Left ventricle myocardium inferior (tissue), 1 donor: ENCODE results near the gene FYB2. TPM values are rescaled to one million over a fixed set of nuclear protein-coding genes. Genes with fewer than 3 reads are reported as not detected.

Experiments
- DNase-seq: peaks from one replicate; pipeline ENCODE4 v3.0.0-alpha.2; 2020
- H3K27ac ChIP-seq: fragments of 200-600 bp; replicated peaks from 2 replicates; pipeline ENCODE4 v1.8.0; 2021
- H3K27me3 ChIP-seq: fragments of 200-600 bp; 2 replicates; pipeline ENCODE4 v1.8.0; 2021; ENCODE audit warnings: low read depth
- H3K36me3 ChIP-seq: fragments of 200-600 bp; 2 replicates; pipeline ENCODE4 v1.8.0; 2021
- H3K4me1 ChIP-seq: fragments of 200-600 bp; 2 replicates; pipeline ENCODE4 v1.8.0; 2021
- H3K4me3 ChIP-seq: fragments of 200-600 bp; 2 replicates; pipeline ENCODE4 v1.8.0; 2021; ENCODE audit warnings: mild to moderate bottlenecking, moderate library complexity
- H3K9me3 ChIP-seq: fragments of 200-600 bp; replicated peaks from 2 replicates; pipeline ENCODE4 v1.8.0; 2021
- CTCF ChIP-seq: fragments of 200-600 bp; IDR thresholded peaks from 2 replicates; pipeline ENCODE4 v1.8.0; 2021; ENCODE audit warnings: antibody characterized with exemption, mild to moderate bottlenecking, borderline replicate concordance
- intact Hi-C: fragments of 100-400 bp; cut with micrococcal nuclease; formaldehyde crosslinking; loops from one replicate; pipeline ENCODE4 v1.11.0; 2022
- total RNA-seq: library from RNA; stranded (reverse); fragmentation: NEBNext Ultra II Directional; extraction: Animal tissue kit (Norgen Biotek cat#: 25700); gene quantifications from one replicate; pipeline ENCODE4 v1.2.1, GENCODE V29; 2021
- donor health status: DM: no; HTN: yes; CAD: no; lungs with severe emphysema.

The FYB2 gene
- total RNA-seq, 1 donor from 2014 or later, result 5.7 TPM

- no peaks in the 10 kb centered on the region for H3K9me3 ChIP-seq
- H3K4me3 ChIP-seq, result no peak overlapping the region
- peaks cover 21% of the 10 kb centered on the region for H3K4me1 ChIP-seq
- DNase-seq, result no peak
- TF ChIP-seq CTCF, result no peak
- peak overlapping the region; percentile 15 for H3K27ac ChIP-seq
- no peaks in the 10 kb centered on the region for H3K27me3 ChIP-seq
- peaks cover 6% of the 10 kb centered on the region for H3K36me3 ChIP-seq
- intact Hi-C loops, result no loop called here
Measured at GRCh38 chr1:56688522-56689026, 130.6 kb downstream of the FYB2 start.

- H3K9me3 ChIP-seq, result no peaks in the 10 kb centered on the region
- DNase-seq, result no peak
- intact Hi-C loops, result no loop called here
- H3K27me3 ChIP-seq, result no peaks in the 10 kb centered on the region
- TF ChIP-seq CTCF, result no peak
- H3K36me3 ChIP-seq, result no peaks in the 10 kb centered on the region
- peaks cover 30% of the 10 kb centered on the region for H3K4me1 ChIP-seq
- peak overlapping the region; percentile 20 for H3K27ac ChIP-seq
- no peak overlapping the region for H3K4me3 ChIP-seq
Measured at GRCh38 chr1:56686169-56686568, 133.0 kb downstream of the FYB2 start.

- no peak for DNase-seq
- no peaks in the 10 kb centered on the region for H3K36me3 ChIP-seq
- H3K4me1 ChIP-seq, result peaks cover 30% of the 10 kb centered on the region
- TF ChIP-seq CTCF, result no peak
- no peaks in the 10 kb centered on the region for H3K9me3 ChIP-seq
- H3K4me3 ChIP-seq, result no peak overlapping the region
- intact Hi-C loops, result no loop called here
- no peaks in the 10 kb centered on the region for H3K27me3 ChIP-seq
- H3K27ac ChIP-seq, result no peak overlapping the region
Measured at GRCh38 chr1:56683569-56683968, 135.6 kb downstream of the FYB2 start.

GRCh38 chr1:56676571-56677035 lies 142.6 kb downstream of the FYB2 start:
- Histone ChIP-seq H3K4me3 (no peak overlapping the region), H3K27ac (no peak overlapping the region), H3K9me3 (no peaks in the 10 kb centered on the region), H3K36me3 (no peaks in the 10 kb centered on the region), H3K27me3 (no peaks in the 10 kb centered on the region), H3K4me1 (peaks cover 37% of the 10 kb centered on the region)
- no peak for DNase-seq
- TF ChIP-seq CTCF, result no peak
- intact Hi-C loops, result no loop called here

GRCh38 chr1:56675763-56676162 lies 143.4 kb downstream of the FYB2 start:
- intact Hi-C loops, result no loop called here
- peak overlapping the region; percentile 54 for H3K27ac ChIP-seq
- no peaks in the 10 kb centered on the region for H3K36me3 ChIP-seq
- no peak overlapping the region for H3K4me3 ChIP-seq
- DNase-seq, result no peak
- H3K27me3 ChIP-seq, result no peaks in the 10 kb centered on the region
- no peaks in the 10 kb centered on the region for H3K9me3 ChIP-seq
- peaks cover 45% of the 10 kb centered on the region for H3K4me1 ChIP-seq
- no peak for TF ChIP-seq CTCF
